Daoy (cell line): ENCODE results near the gene GALR2. TPM values are rescaled to one million over a fixed set of nuclear protein-coding genes. Genes with fewer than 3 reads are reported as not detected.

ENCODE experiments used
- DNase-seq: peaks from one replicate; pipeline ENCODE4 v3.0.0-alpha.2; 2015; ENCODE audit warnings: low read depth
- total RNA-seq: library from RNA; depleted of rRNA; stranded (reverse); fragments of >200 nt; shearing (Covaris generic); gene quantifications from 2 replicates; pipeline ENCODE4 v1.2.3, GENCODE V29; 2014

The GALR2 gene
- total RNA-seq, 1 experiment from 2014 or later: not detected

DNA sequence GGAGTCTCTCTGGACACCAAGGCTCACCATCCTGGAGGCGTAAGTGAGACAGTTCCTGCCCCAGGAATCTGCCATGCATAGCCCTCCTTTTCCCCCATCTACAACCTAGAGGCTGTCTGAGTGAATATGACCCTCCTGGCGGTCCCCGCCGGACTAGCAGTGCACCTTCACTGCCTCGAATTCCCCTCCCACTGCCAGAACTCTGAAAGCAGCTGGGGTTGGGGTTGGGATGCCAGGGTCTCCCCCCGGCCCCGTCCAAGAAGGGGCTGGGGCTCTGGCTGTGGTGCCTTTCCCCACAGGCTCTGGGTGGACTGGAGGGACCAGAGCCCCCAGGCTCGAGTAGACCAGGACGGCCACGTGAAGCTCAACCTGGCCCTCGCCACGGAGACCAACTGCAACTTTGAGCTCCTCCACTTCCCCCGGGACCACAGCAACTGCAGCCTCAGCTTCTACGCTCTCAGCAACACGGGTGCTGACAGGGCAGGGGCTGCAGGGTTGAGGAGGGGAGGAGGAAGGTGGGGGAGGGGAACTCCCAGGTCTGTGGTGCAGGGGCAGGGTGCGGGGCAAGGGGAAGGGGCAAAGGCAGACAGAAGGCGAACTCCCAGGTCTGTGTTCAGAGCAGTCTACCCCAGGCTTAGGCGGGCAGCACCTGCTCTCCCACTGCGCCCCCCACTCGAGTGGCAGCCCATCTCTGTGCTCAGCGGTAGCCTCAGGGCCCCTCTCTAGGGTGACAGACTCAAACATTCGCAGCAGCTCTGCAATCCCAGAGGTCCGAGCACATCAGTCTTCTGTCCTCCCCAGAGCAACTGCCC is 5.6 kb downstream of the GALR2 start:
- DNase-seq: no peak

GRCh38 chr17:76080768-76081287 is 6.2 kb downstream of the GALR2 start:
- no peak for DNase-seq

- DNase-seq: no peak
These were observed 7.0 kb downstream of the GALR2 start for GRCh38 chr17:76081295-76082210.

DNA sequence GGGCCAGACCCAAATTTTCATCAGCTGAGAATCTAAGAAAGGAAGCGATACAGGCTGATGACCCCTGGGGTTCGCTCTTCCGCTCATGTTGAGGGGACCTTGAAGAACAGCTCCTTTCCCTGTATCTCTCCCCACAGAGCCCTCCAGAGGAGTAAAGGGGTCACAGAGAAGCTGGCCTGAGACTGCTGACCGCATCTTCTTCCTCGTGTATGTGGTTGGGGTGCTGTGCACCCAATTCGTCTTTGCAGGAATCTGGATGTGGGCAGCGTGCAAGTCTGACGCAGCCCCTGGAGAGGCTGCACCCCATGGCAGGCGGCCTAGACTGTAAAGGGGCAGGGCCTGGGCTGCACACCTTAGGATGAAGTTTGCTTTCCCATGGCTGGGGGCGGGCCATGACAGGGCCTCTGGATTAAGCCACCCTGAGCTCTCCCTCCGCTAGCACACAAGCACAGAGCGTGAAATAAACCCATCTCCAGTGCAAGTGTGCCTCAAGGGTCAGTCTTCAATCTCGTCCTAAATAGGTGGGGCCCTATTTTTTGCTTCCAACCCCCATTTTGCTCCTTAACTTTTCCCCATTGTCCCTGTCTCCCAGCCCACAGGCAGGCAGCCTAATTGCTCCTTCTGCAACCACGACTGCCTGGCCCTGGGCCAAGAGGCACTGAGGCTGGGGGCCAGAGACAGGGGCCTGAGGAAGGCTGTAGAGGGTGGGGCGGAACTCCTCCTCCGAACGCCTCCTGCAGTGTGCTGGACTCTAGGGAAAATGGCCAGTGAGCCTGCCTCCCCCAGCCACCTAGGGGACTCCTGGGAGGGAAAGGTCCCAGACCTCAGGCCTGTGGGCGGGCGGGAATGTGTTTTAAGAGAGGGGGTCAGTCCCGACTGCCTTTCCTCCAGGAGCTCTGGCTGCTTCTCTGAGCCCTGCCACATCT is 8.0 kb downstream of the GALR2 start:
- no peak for DNase-seq

GRCh38 chr17:76083536-76084182 is 9.1 kb downstream of the GALR2 start:
- DNase-seq: no peak

DNA sequence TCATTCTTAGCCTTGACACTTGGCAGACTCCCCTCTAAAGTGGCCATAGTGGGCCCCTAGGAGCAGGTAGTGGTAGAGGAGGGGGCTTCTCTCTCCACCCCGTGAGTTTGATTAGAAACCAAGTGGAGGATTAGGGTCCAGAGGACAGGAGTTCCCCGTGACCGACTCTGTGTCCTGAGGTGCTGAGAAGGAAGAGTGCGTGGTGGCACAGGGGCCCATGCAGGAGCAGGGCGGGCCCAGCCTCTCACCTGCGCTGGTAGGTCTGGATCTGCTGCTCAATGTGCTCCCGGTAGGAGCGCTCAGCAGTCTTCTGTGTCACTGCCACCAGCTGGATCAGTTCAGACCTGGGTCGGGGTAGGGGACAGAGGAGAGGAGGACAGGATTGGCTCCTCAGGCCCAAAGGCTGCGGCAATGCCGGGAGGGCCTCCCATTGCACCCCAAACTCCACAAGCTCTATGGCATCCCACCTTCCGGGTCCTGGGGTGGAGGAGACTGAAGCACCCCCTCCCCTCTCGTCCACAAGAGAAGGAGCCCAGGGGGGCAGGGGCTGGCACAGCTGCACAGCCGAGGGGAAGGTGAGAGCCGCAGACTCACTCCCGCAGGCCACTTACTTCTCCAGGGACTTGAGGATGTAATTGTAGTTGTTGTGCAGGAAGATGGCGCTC is 10.6 kb downstream of the GALR2 start:
- DNase-seq: no peak

DNA sequence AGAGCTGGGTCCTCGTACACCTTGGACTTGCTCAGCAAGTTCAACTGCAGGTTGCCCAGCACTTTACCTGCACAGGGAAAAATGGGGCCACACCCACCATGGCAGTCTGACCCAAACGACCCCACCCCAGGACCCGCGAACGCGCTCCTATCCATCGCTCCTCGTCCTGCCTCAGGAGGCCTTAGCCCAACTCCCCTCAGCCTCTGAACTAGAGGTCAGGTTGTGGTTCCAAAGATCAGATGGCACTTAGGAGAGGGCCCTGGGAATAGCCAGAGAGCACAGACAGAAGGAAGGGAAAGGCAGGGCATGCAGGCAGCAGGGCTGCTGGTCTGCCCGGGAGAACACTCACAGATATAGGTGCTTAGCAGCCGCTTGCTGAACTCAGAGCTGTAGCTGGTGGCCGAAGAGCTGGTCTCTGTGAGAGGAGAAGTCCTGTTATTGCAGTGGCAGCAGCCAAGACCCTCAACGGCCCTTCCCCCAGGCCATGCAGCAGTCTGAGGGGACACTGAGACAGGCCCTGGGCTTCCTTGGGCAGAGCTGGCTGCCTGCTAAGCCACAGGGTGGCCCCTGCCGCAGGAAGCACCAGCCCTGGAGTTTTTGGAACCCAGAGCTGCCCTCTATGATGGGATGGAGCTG is 11.3 kb downstream of the GALR2 start:
- no peak for DNase-seq

DNA sequence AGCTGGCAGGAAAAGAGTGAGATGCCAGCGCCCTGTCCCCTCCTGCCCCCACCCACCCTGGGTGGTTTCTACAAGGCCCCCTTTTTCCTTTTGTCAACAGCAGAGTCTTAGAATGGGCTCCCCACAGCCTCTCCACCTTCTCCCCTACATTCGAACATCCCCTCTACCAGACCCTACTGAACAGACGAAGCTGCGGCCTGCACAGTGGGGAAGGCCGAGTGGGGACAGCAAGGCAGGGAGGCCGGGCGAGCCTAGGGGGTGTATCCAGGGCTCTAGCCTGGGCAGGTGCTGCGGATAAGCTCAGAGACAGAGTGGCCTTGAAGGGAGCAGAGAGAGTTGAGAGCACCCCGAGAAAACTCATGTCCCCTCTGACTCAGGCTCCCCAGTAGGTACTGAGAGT is 11.8 kb downstream of the GALR2 start:
- DNase-seq: no peak

GRCh38 chr17:76087531-76087930 is 12.9 kb downstream of the GALR2 start:
- DNase-seq: no peak

DNA sequence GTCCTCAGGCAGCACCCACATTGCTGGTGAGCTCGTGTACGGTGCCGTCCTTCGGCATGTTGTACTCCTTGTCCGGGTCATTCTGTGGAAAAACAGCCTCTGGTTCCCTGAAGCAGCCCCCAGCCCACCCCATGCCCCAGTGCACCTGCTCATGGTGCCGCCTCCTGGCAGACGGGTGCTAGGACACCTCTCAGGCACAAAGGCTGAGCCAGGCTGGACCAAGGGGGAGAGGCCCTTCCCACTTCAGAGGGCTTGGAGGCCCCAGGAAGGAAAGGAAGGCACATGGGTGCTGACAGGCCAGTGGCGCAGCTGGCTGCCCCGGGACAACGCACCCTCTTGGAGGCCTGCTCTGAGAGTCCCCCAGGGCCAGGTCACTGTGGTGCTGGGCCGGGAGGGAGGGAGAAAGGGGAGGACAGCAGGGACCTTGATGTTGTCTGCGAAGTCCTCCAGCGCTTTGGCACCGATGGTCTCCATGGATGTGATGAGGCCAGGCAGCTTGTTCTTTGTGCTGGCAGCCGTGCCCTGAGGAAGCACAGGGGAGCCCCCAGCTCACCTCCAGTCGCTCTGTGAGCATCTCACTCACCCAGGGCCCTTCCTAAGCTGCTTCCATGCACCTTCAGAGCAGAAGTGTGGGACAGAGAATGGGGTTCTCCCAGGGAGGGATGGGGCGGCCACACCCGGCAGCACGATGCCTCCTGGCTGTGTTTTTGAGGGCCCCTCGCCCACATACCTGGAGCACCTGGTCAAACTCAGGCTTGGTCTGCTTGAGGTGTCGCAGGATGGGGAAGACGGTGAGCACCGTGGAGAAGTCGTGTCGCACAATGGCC is 13.7 kb downstream of the GALR2 start:
- DNase-seq: no peak

DNA sequence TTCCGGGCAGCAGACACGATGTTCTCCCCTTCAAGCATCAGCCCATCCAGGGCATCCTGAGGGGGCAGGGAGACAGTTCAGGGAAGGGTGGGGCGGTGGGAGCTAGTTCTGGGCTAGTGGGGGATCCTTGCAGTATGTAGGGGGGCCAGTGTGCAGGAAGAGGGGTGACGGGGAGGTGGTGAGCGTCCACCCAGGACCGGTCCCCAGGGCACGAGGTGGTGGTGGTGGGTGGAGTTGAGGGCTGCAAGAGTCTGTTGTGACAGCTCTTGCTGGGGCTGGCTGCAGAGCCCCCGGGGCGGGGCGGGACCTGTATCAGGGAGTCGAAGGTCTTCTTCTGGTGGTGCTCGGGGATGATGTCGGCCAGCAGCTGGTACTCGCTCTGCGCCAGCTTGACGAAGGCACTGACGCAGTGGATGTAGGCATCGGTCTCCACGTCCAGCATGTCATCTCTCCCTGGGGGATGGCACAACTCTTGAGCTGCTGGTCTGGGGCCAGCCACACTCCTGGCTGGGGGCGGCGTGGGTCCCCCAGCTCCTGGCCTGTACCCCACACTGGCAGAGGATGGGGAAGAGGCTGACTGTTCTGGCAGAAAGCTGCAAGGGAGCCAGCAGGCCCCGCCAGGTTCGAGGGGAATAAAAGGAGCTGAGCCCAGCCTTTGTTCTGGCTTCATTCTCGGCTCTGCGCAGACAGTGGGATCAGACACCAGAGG is 14.4 kb downstream of the GALR2 start:
- no peak for DNase-seq

DNA sequence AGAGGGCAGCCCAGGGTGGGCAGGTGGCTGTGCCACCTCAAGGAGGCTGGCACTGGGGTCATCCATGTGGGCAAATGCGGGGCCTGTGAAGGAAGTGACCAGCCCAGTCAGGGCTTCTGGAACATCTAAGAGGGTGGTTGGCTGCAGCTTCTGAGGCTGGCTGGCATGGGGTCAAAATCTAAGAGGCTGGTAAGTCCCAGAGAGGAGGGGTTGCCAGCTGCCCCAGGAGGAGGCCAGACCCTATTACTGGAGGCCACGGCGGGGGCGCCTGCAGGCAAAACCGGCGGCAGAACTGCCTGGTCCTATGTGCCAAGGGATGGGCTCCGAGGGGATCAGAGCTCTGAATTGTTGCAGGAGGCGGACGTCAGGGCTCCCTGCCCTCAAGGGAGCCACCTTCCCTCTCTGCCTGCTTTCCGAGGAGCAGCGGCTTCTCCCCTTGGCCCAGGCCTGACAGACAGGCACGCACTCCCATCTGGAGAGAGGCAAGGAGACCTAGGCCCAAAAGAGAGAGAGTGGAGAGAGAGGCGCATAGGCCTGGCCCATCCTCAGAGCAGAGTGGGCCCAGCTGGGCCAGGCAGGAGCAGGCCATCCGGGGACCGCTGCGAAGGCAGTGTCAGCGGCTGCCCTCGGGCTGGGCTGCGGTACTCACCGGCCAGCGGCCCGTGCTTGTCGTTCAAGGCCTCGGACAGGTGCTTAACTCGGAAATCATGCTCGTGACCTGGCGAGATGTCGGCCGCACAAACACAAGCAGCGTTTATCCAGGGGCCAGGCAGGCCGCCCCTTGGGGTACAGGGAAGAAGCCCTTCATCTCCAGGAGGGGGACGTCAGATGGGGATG is 15.3 kb downstream of the GALR2 start:
- no peak for DNase-seq

DNA sequence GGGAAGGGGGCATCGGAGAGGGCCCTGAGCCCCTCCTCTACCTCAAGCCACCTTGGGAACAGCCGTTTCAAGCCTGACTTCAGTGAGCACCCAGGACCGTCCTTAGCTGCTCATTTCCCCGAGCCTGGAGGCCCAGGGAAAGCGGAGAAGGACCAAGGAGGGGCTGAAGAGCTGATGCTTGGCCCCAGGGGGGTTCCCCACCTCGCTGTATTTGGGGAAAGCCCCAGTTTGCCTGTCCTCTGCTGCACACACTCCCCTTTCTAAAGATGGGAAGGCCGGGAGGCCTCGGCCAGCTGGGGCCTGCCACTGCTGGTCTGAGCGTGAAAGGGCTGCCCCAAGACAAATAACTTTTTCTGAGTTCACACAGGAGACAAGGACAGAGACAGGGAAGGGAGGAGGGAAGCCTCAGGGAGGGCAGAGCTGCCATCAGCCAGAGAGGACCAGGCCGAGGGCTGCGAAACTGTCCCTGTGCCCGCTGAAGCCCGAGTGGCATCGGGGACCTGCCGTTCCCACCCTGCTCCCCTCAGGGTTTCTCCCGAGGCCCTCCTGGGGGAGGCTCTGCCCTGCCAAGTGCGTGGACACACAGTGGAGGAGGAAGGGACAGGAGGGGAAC is 16.0 kb downstream of the GALR2 start:
- no peak for DNase-seq

- no peak for DNase-seq
These were observed 17.1 kb downstream of the GALR2 start for GRCh38 chr17:76091526-76092286.

DNA sequence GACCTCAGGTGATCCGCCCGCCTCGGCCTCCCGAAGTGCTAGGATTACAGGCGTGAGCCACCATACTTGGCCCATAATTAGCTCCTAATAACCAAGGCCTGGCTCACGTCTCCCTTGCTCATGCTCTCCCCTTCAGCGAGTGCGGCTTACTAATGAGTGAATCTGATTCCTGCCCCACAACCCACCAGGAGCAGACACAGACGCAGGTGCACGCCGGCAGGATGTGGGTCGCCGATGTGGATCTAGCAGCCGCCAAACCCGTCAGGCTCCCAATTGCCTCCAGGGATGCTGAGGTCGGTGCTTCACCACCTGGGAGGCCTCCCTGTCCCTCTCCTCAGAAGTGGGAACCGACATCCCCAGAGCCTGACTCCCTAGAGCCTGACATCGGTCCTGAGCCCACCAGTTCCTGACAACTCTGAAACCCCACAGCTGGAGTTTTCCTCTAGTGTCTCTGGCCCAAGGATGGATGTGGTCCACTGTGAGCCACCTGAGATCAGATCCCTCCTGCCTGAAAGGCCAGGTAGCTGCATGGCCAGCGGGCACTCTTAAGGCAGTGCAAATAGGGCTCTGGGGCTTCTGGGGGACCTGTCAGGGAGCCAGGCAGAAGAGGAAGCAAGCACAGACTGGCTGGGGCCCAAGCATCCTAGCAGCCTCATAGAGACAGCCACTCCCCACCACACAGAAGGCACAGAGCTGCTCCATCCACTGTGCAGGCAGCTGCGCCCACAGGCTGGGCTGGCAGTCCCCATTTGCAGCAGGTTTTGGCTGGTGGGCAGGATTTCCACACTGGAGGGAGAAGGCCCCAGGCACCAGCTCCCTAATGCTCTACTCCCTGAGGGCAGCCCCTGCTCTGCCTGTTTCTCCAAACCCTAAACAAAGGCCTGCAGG is 18.2 kb downstream of the GALR2 start:
- no peak for DNase-seq
